Prostate gland (tissue), 2 donors: ENCODE measurements around the gene MED12L. TPM values are rescaled to one million over a fixed set of nuclear protein-coding genes. Genes with fewer than 3 reads are reported as not detected.

ENCODE experiments used
- DNase-seq: peaks from one replicate; pipeline ENCODE4 v3.0.0-alpha.2; 2019; ENCODE audit warnings: low spot score
- H3K27ac ChIP-seq, 2 donors: fragments of 200-600 bp; sonication (generic); 2 replicates each; pipeline ENCODE4 v1.5.1; 2017 to 2019
- H3K27me3 ChIP-seq: fragments of 200-600 bp; sonication (generic); replicated peaks from 2 replicates; pipeline ENCODE4 v1.5.1; 2019; ENCODE audit not compliant: insufficient read depth
- H3K36me3 ChIP-seq, 2 donors: fragments of 200-600 bp; sonication (generic); 1 replicate in 1 of 2; 2 replicates in 1 of 2; pipeline versions ENCODE4 v1.5.1 to v1.8.1; 2017 to 2019
- H3K4me1 ChIP-seq: fragments of 200-600 bp; sonication (generic); replicated peaks from 2 replicates; pipeline ENCODE4 v1.5.1; 2019
- H3K4me3 ChIP-seq, 2 donors: fragments of 200-600 bp; sonication (generic); 2 replicates each; pipeline ENCODE4 v1.5.1; 2017 to 2019
- H3K9me3 ChIP-seq: fragments of 200-600 bp; sonication (generic); 2 replicates; pipeline ENCODE4 v1.5.1; 2017
- POLR2A ChIP-seq: fragments of 450-650 bp; IDR thresholded peaks from one replicate; pipeline ENCODE4 v1.6.1; 2016; ENCODE audit warnings: antibody characterized with exemption, mild to moderate bottlenecking
- POLR2AphosphoS5 ChIP-seq: sonication (generic); formaldehyde crosslinking; IDR thresholded peaks from one replicate; pipeline ENCODE4 v1.6.1; 2017; ENCODE audit warnings: antibody characterized with exemption
- WGBS: methylation state at CpG from one replicate; pipeline ENCODE4 v1.1.5; 2018; 5-methylcytosine and 5-hydroxymethylcytosine counted together
- intact Hi-C: fragments of 100-400 bp; cut with DNase I; formaldehyde crosslinking; loops from one replicate; pipeline ENCODE4 v1.14.2; 2022
- total RNA-seq, 2 donors: library from RNA; depleted of rRNA; stranded (reverse); fragments of >200 nt; gene quantifications; one replicate each; pipeline ENCODE4 v1.1.0, GENCODE V29; 2016
- TF ChIP-seq, protein P1 (sequence below), 4 experiments: fragments of 200-600 bp in 2 of 4; fragments of 450-650 bp in 2 of 4; sonication (generic) in 2 of 4; IDR thresholded peaks; 1 replicate in 3 of 4; 2 replicates in 1 of 4; pipeline ENCODE4 v1.5.1; 2016 to 2019; ENCODE audit warnings: antibody characterized with exemption in 4 of 4, mild to moderate bottlenecking in 2 of 4, moderate library complexity in 2 of 4

The MED12L gene
- total RNA-seq, 2 donors from 2014 or later: 3.6 to 4.3 TPM

DNA sequence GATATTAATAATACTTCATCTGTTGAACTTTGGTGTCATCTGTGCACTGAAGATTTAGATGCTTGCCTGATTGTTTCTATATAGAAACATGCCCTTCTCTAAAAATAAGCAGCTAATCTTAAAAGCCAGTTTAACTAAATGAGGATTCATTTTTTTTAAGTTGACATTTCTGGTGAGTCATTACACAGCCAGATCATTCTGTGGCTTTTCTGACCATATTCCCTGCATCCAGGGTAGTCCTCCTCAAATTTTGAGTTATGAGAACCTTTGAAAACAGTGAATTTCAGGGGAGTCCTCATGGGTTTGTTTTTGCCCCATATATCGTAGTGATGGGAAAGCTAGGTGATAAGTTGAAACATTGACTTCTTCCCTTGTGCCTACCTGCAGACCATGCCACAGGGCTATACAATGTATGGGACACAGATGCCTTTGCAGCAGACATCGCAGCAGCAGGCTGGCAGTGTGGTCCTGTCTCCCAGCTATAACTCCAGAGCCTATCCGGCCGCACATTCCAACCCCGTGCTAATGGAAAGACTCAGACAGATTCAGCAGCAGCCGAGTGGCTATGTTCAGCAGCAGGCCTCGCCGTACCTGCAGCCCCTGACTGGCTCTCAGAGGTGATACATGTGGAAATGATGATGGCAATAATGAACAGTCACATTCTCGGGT lies 325.6 kb downstream of the MED12L start:
- 68% methylated on average over 9 of the region's 9 CpGs for WGBS
- intact Hi-C loops: no loop called here

DNA sequence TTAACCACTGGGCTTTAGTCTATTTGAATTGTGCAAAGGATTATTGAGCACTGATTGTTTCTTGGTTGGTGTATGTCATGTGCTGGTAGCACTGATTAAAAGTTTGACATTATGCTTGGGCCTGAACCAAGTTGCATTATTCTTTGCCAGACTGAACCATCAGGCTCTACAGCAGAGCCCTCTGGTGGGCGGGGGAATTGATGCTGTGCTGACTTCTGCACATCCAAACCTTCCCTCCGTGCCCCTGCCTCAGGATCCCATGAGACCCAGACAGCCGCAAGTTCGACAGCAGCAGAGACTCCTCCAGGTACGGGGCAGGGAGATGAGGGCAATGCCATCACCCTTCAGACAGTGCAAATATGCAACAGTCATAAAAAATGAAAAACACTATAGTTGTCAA lies 327.5 kb downstream of the MED12L start:
- intact Hi-C loops: no loop called here
- WGBS: 88% methylated on average over 5 of the region's 5 CpGs

More for the DNA sequence above, 325.6 kb downstream of the MED12L start:
- no peak for DNase-seq
- Histone ChIP-seq H3K4me3 (no peak overlapping the region), H3K4me1 (no peaks in the 10 kb centered on the region), H3K27me3 (no peaks in the 10 kb centered on the region), H3K27ac (no peak overlapping the region), H3K36me3 (no peaks in the 10 kb centered on the region), H3K9me3 (no peaks in the 10 kb centered on the region)
- TF ChIP-seq POLR2A (no peak), POLR2AphosphoS5 (no peak)
- TF ChIP-seq, protein P1, sequence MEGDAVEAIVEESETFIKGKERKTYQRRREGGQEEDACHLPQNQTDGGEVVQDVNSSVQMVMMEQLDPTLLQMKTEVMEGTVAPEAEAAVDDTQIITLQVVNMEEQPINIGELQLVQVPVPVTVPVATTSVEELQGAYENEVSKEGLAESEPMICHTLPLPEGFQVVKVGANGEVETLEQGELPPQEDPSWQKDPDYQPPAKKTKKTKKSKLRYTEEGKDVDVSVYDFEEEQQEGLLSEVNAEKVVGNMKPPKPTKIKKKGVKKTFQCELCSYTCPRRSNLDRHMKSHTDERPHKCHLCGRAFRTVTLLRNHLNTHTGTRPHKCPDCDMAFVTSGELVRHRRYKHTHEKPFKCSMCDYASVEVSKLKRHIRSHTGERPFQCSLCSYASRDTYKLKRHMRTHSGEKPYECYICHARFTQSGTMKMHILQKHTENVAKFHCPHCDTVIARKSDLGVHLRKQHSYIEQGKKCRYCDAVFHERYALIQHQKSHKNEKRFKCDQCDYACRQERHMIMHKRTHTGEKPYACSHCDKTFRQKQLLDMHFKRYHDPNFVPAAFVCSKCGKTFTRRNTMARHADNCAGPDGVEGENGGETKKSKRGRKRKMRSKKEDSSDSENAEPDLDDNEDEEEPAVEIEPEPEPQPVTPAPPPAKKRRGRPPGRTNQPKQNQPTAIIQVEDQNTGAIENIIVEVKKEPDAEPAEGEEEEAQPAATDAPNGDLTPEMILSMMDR (IDR thresholded peaks at IDR 0.05): no peak

DNA sequence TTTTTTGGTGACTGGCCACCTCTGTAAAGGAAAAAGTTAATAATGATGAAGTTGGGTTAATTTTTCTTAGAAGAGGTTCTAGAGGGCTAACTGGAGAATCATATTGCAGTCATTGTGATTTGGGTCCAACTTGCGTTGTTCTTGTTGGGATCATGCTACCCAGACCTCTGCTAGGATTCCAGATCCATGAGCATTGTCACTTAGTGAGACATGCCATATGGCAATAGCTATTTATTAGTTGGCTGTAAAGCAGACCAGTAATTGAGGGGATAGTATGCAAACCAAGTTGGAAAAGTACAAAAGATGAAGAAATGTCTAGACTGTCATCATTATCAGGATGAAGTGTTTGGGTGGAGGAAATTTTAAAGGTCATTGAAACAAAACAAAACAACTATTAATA lies 329.8 kb downstream of the MED12L start:
- no peaks in the 10 kb centered on the region for H3K9me3 ChIP-seq
- 83% methylated on average over 1 of the region's 1 CpG for WGBS
- DNase-seq: no peak
- H3K27ac ChIP-seq: no peak overlapping the region
- no peaks in the 10 kb centered on the region for H3K4me1 ChIP-seq
- no peak for TF ChIP-seq POLR2A
- TF ChIP-seq, protein P1 (IDR thresholded peaks at IDR 0.05): no peak
- no peak for TF ChIP-seq POLR2AphosphoS5
- intact Hi-C loops: no loop called here
- no peak overlapping the region for H3K4me3 ChIP-seq
- H3K36me3 ChIP-seq: no peaks in the 10 kb centered on the region
- H3K27me3 ChIP-seq: no peaks in the 10 kb centered on the region

More for the DNA sequence above, 327.5 kb downstream of the MED12L start:
- TF ChIP-seq POLR2AphosphoS5 (no peak), POLR2A (no peak)
- TF ChIP-seq, protein P1 (IDR thresholded peaks at IDR 0.05): no peak
- Histone ChIP-seq H3K27me3 (no peaks in the 10 kb centered on the region), H3K27ac (no peak overlapping the region), H3K9me3 (no peaks in the 10 kb centered on the region), H3K4me3 (no peak overlapping the region), H3K36me3 (no peaks in the 10 kb centered on the region), H3K4me1 (no peaks in the 10 kb centered on the region)
- DNase-seq: no peak

DNA sequence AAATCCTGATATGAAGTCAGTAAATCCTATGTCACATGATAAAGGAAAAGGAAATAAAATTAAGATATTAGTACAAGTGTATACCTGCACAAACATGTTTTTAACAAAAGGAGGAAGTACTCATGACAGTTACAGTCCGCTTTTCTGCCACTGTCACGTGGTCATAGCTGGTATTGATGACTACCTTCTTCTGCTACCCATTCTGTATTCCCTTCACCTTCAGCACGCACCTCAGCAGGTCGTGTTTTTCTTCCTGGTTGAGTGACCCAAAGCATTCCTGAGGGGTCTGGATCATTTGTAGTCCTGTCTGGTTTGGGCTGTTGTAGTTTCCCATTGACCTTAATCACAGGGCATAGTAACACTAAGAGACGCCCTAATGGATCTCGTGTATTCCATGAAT lies 334.3 kb downstream of the MED12L start:
- no peaks in the 10 kb centered on the region for H3K27me3 ChIP-seq
- 88% methylated on average over 6 of the region's 6 CpGs for WGBS
- intact Hi-C loops: no loop called here
- TF ChIP-seq POLR2A: no peak
- TF ChIP-seq, protein P1 (IDR thresholded peaks at IDR 0.05): no peak
- no peak for TF ChIP-seq POLR2AphosphoS5
- no peaks in the 10 kb centered on the region for H3K9me3 ChIP-seq
- H3K4me1 ChIP-seq: no peaks in the 10 kb centered on the region
- H3K4me3 ChIP-seq: no peak overlapping the region
- H3K36me3 ChIP-seq: no peaks in the 10 kb centered on the region
- no peak for DNase-seq
- no peak overlapping the region for H3K27ac ChIP-seq

DNA sequence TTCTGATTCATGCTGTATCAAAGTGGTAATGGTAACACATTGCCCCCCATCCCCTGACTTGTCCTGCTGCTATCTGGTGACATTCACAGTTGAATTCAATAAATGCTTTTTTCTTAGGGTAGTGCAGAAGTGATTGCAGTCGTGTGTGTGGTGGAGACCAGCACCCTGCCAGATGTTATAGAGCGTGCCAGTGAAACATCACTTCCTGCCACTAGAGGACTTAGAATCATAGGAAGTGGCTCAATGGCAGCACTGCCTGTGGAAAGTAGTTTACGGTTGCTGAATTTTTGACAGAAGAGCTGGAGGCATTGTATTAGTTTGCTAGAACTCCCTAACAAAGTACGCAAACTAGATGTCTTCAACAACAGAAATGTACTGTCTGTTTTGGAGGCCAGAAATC lies 336.5 kb downstream of the MED12L start:
- Histone ChIP-seq H3K27me3 (no peaks in the 10 kb centered on the region), H3K9me3 (no peaks in the 10 kb centered on the region), H3K27ac (no peak overlapping the region), H3K4me1 (no peaks in the 10 kb centered on the region), H3K36me3 (no peaks in the 10 kb centered on the region), H3K4me3 (no peak overlapping the region)
- WGBS: 89% methylated on average over 4 of the region's 4 CpGs
- intact Hi-C loops: no loop called here
- TF ChIP-seq, protein P1 (IDR thresholded peaks at IDR 0.05): no peak
- no peak for TF ChIP-seq POLR2AphosphoS5
- no peak for TF ChIP-seq POLR2A
- DNase-seq: no peak
